Measurements from ENCODE around the gene SLC25A13. TPM values are rescaled to one million over a fixed set of nuclear protein-coding genes. Genes with fewer than 3 reads are reported as not detected.

The SLC25A13 gene
- total and polyA plus RNA-seq, 2 of the 4 experiments (the other 2 are of a cell fraction): 7.4 to 11.7 TPM

DNA sequence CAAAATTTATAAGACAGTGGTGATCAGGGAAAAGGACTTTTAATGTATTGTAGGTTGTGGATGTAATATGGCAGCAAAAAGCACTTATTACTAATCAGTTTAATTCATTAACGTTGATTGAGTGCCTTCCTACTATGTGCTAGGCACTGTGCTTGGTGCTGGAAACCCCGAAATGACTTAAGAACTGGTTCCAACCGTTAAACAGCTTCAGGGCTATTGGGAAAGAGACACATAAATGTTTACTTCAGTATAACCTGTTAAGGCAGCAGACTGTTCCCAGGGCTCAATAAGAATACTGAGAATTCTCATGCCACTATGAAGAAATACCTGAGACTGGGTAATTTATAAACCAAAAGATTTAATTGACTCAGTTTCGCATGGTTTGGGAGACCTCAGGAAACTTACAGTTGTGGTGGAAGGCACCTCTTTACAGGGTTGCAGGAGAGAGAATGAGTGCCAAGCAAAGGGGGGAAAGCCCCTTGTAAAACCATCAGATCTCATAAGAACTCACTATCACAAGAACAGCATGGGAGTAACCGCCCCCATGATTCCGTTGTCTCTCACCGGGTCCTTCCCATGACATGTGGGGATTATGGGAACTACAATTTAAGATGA is 1.1 kb upstream of the SLC25A13 start:
- Histone ChIP-seq H4K5ac (ENCODE audit: low read depth, low read length) (no peak overlapping the region), H2BK120ac (ENCODE audit: low read depth, low read length) (no peak overlapping the region), H3K4me3 (ENCODE audit: insufficient read depth, low read depth, low read length) (no peak overlapping the region), H3K4ac (ENCODE audit: low read depth, low read length) (no peak overlapping the region), H2AK9ac (replicated peaks; ENCODE audit: low read depth, low read length, poor library complexity) (no peak overlapping the region), H3K23ac (ENCODE audit: low read depth, low read length) (no peak overlapping the region), H3K4me1 (ENCODE audit: control insufficient read depth, insufficient read depth, low read length) (no peaks in the 10 kb centered on the region), H2AFZ (replicated peaks; ENCODE audit: low read length, poor library complexity) (no peak overlapping the region), H3K9me1 (ENCODE audit: insufficient read depth, low read length) (peaks cover 3% of the 10 kb centered on the region; the same call in 1 of the 2 replicates), H2AK5ac (ENCODE audit: low read depth, low read length) (no peak overlapping the region), H3K9ac (ENCODE audit: low read depth, low read length) (no peak overlapping the region), H3K79me1 (ENCODE audit: low read depth in 1 of 2, low read length in 2 of 2) (peaks cover 10 to 17% of the 10 kb centered on the region in 2 experiments; a peak in 2 of 4 replicates), H4K91ac (ENCODE audit: insufficient read depth, low read depth, low read length) (no peak overlapping the region), H3K14ac (replicated peaks; ENCODE audit: low read depth, low read length) (no peak overlapping the region), H3K18ac (ENCODE audit: low read depth, low read length) (no peak overlapping the region), H4K20me1 (ENCODE audit: insufficient read depth, low read length) (no peaks in the 10 kb centered on the region), H3K56ac (ENCODE audit: extremely low read depth, insufficient read depth, low read length) (no peak overlapping the region), H2BK5ac (ENCODE audit: low read depth, low read length, poor library complexity, severe bottlenecking) (no peak overlapping the region), H4K8ac (ENCODE audit: low read depth in 2 of 2, low read length in 2 of 2) (no peak overlapping the region), H3K36me3 (ENCODE audit: control insufficient read depth, insufficient read depth, low read length) (no peaks in the 10 kb centered on the region), H3K27me3 (ENCODE audit: control insufficient read depth, insufficient read depth, low read length) (no peaks in the 10 kb centered on the region), H2BK20ac (ENCODE audit: low read depth, low read length) (no peak overlapping the region), H3K9me3 (ENCODE audit: control insufficient read depth, insufficient read depth, low read length) (no peaks in the 10 kb centered on the region), H2BK15ac (ENCODE audit: low read depth, low read length) (no peak overlapping the region), H3K4me2 (ENCODE audit: low read depth, low read length) (no peak overlapping the region), H3K27ac (ENCODE audit: insufficient read depth, low read length) (no peak overlapping the region)
- TF ChIP-seq SMC3 (IDR thresholded peaks at IDR 0.05; ENCODE audit: low read depth, low read length) (no peak), CHD1 (IDR thresholded peaks at IDR 0.05; ENCODE audit: low read depth, low read length) (no peak), CEBPB (IDR thresholded peaks at IDR 0.05; ENCODE audit: low read depth, low read length) (no peak), BHLHE40 (IDR thresholded peaks at IDR 0.05; ENCODE audit: low read depth, low read length) (no peak), RFX5 (IDR thresholded peaks at IDR 0.05; ENCODE audit: low read depth, low read length) (no peak), MXI1 (IDR thresholded peaks at IDR 0.05; ENCODE audit: borderline replicate concordance, low read depth, low read length) (no peak), NFE2L2 (IDR thresholded peaks at IDR 0.05; ENCODE audit: low read depth, low read length) (no peak)
- TF ChIP-seq, protein P1, sequence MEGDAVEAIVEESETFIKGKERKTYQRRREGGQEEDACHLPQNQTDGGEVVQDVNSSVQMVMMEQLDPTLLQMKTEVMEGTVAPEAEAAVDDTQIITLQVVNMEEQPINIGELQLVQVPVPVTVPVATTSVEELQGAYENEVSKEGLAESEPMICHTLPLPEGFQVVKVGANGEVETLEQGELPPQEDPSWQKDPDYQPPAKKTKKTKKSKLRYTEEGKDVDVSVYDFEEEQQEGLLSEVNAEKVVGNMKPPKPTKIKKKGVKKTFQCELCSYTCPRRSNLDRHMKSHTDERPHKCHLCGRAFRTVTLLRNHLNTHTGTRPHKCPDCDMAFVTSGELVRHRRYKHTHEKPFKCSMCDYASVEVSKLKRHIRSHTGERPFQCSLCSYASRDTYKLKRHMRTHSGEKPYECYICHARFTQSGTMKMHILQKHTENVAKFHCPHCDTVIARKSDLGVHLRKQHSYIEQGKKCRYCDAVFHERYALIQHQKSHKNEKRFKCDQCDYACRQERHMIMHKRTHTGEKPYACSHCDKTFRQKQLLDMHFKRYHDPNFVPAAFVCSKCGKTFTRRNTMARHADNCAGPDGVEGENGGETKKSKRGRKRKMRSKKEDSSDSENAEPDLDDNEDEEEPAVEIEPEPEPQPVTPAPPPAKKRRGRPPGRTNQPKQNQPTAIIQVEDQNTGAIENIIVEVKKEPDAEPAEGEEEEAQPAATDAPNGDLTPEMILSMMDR (conservative IDR thresholded peaks at IDR 0.05; ENCODE audit: low read depth, low read length): no peak
- dilution Hi-C loops (cut with HindIII; ENCODE audit: low sequenced_read_pairs, unreplicated experiment) (no loop called here), in situ Hi-C loops (cut with MboI; ENCODE audit: low sequenced_read_pairs) (no loop called here), intact Hi-C loops (cut with micrococcal nuclease) (loop anchor here (5.0 kb wide), 1 partner anchor 231 kb away; no protein-coding TSS in a partner anchor)
- WGBS, 2 experiments (ENCODE audit: extremely low coverage in 2 of 2, insufficient read length in 1 of 2): 90% methylated on average over 2 of the region's 7 CpGs; no CpG with 5 or more reads in 1 of the 2 experiments
- POLR2A ChIA-PET (ENCODE audit: unreplicated experiment): no interaction called here
- ATAC-seq (ENCODE audit: low read depth): no peak
- CTCF ChIA-PET: no interaction called here
- no TSS peak for BruUV-seq (replicated peaks)
- no peak for DNase-seq

Data from IMR-90 (cell line).